ENCODE measurements around the gene EBF3.

EBF3 gene

GRCh38 chr10:129899276-129900130 lies 64.6 kb downstream of the EBF3 start:
- DNase-seq (ENCODE audit: low read depth), result no peak
- no peak overlapping the region for H3K4me3 ChIP-seq (ENCODE audit: low read depth, low read length)
- no peak for TF ChIP-seq CTCF (IDR thresholded peaks at IDR 0.05; ENCODE audit: low read depth, low read length, missing control alignments)

- no peak for TF ChIP-seq CTCF (IDR thresholded peaks at IDR 0.05; ENCODE audit: low read depth, low read length, missing control alignments)
- DNase-seq (ENCODE audit: low read depth), result no peak
- H3K4me3 ChIP-seq (ENCODE audit: low read depth, low read length), result no peak overlapping the region
Measured at GRCh38 chr10:129898706-129899268, 65.3 kb downstream of the EBF3 start.

GRCh38 chr10:129897871-129898626 lies 66.0 kb downstream of the EBF3 start:
- no peak for TF ChIP-seq CTCF (IDR thresholded peaks at IDR 0.05; ENCODE audit: low read depth, low read length, missing control alignments)
- no peak overlapping the region for H3K4me3 ChIP-seq (ENCODE audit: low read depth, low read length)
- DNase-seq (ENCODE audit: low read depth), result no peak

- no peak for TF ChIP-seq CTCF (IDR thresholded peaks at IDR 0.05; ENCODE audit: low read depth, low read length, missing control alignments)
- no peak overlapping the region for H3K4me3 ChIP-seq (ENCODE audit: low read depth, low read length)
- DNase-seq (ENCODE audit: low read depth), result no peak
Measured at GRCh38 chr10:129896860-129897200, 67.2 kb downstream of the EBF3 start.

GRCh38 chr10:129896136-129896859 lies 67.8 kb downstream of the EBF3 start:
- H3K4me3 ChIP-seq (ENCODE audit: low read depth, low read length), result no peak overlapping the region
- no peak for TF ChIP-seq CTCF (IDR thresholded peaks at IDR 0.05; ENCODE audit: low read depth, low read length, missing control alignments)
- no peak for DNase-seq (ENCODE audit: low read depth)

GRCh38 chr10:129895811-129896135 lies 68.3 kb downstream of the EBF3 start:
- no peak for DNase-seq (ENCODE audit: low read depth)
- TF ChIP-seq CTCF (IDR thresholded peaks at IDR 0.05; ENCODE audit: low read depth, low read length, missing control alignments), result no peak
- no peak overlapping the region for H3K4me3 ChIP-seq (ENCODE audit: low read depth, low read length)
